8988T (cell line): ENCODE data around the gene PALMD.

Source experiments
- DNase-seq: peaks from one replicate; pipeline ENCODE4 v3.0.0; 2011

The PALMD gene

DNA sequence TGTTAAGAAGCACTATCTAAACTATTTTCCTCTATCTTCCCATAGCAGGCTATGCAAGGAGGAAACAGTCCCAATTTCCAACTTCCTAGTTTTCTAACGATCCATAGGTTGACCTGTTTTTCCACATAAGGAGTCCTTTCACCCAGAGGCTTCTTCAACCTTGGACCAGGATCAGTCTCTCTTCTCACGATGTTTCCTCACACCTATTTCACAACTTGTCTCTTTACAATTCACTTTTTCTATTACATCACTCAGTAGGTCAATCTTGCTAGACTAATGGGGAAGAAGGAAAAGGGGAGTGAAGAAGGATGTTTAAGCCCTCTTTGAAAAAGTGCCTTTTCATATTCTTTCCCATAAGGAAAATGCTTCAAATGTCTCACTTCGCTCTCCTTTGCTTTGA is 15.9 kb downstream of the PALMD start:
- no peak for DNase-seq

DNA sequence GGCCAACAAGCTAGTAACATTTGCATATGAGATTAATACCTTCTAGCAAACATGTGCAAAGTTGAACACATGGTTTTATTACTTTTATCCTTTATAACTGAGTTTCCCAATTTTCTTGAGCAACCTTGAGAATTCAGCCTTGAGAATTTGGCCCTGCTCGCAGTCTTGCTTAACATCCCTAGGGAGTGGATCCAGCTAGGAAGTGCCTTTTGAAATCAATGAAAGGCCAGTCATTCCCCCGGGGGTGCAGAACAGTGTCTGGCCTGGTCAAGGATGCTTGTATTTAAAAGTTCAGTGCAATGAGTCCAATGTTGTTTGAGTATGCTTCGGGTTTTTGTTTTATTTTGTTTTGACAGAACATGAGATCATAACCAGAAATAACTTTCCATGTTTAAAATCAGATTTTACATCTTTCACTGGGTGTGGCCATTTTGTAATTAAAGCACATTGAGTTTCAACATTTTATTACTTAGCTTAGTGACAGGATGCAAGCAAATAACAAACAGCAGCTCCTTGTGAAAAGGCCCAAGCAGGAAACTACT is 16.7 kb downstream of the PALMD start:
- DNase-seq, result no peak

DNA sequence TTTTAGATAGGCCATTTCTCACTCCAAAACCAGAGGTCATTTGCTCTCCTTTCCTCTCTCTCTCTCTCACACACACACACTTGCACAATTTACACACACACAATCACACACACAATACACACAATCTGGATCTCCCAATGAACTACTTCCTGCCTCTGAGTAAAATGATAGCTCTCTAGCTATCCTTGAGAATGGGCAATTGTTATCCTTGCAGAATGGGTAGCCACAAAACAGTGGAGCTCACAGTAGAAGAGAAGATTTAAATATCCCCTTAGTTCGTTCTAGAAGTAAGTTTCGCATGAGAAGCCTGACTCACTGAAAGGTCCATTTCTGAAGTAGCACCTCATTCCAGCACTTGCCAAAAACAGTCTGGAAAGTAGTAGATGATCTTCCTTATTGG is 17.6 kb downstream of the PALMD start:
- DNase-seq, result no peak

DNA sequence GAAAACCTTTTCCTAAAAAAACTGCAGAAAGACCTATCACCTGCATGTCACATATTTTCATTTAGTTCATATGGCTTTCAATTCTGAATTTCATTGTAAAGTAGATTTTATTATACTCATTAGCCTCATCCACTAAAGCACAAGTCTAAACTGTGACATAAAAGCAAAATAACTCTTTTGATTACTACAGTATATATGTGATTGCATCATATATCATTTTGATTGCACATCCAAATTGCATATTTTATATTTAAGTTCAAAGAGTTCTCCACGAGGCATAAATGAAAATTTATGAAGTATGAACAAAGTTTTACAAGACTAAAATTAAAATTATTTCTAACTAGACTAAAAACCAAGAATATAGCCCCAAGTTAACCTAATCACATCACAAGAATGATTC is 19.3 kb downstream of the PALMD start:
- no peak for DNase-seq

DNA sequence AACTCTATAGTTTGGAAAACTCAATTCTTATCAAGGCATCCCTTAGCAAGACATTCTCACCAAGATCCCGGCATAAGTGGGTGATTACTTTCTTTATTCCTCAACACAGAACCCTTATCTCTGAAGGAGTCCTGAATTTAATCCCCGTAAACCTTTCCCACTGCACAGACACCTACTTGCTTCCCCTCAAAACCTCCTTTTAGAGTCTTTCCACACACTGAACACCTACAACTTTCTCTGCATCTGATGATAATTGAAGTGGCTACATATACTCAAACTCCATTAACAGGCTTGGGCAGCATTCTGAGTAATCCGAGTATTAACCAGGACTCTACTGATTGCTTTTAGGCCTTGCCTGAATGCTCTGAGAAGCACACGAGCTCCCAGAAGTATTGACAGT is 23.5 kb downstream of the PALMD start:
- DNase-seq, result no peak

DNA sequence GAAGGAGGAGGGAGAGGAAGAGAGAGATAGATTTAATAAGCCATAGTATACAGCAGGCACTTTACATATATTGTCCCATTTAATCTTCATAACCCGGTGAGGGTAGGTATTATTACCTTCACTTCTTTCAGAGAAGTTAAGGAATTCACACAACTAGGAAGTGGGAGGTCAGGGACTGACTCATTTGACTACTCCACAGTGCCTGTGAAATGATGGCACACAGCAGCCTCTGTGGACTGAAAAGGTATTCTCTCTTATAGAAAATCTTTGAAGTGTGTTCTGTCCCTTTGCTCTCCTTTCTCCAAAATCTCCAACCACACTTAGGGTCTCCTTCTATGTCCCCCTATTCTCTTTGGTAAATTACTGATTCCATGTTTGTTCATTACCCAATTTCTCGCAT is 23.9 kb downstream of the PALMD start:
- DNase-seq, result no peak

DNA sequence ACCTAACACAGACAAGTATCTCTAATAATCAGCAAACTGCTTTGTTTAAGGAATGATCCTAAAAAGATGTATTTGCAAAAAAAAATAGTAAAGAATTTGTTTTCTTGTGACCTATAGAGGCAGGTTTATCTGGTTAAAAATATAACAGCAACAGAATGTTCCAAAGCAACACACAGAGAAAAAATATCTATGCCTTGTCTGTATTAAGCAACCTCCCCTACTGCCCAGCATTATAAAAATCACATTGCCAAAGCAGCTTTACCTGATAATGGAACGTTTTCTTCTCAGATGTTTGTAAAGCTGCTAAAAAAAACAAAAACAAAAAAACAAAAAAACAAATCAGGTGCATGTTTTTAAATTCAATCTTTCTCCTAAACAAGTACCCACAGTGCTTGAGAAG is 24.7 kb downstream of the PALMD start:
- DNase-seq, result no peak

DNA sequence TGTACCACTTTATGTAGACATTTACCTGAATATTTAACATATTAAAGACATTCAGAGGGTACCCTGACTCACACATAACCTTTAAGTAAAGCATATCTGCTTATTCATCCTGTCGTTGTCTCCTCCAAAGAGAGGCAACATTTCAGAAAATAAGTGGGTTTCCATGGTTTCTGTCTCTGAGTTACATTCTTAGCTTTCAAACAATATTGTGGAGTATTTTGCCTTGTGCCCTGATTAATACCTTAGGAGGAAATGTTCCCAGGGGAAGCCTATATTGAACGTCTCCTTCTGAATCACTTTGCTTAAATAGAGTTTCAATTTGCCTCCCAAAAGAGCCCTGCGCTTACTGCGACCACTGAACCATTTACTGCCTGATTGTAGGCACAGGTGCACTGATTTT is 26.1 kb downstream of the PALMD start:
- no peak for DNase-seq

DNA sequence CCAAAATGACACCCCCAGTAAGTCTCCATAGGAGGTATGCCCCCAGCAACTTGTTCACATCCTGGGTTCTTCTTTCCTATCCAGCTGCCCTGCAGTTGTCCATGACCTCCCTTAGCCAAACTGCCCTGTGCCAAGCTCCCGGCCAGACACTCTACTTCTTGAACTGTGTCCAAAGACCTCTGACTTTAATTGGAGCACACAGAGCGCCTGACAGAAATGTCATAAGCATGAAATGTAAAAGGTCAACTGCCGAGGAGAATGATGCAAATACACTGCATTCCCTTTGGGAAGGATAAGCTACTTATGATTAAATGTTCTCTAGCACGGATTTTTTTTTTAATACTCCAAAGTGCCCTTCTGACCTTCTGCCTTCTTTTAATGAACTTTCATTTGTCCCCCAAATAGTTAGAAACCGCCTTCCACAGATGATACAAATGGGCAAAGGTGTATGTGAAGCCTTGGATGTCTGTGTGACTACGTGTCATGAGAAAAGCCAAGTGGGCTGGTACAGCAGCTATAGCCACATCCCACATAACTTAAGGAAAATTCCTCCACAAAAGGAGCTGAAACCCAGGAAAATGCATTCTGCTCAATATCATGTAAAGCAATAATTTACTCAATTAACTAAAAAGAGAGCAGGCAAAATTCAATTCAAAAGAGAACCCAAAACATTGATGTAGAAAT is 26.8 kb downstream of the PALMD start:
- DNase-seq, result no peak

DNA sequence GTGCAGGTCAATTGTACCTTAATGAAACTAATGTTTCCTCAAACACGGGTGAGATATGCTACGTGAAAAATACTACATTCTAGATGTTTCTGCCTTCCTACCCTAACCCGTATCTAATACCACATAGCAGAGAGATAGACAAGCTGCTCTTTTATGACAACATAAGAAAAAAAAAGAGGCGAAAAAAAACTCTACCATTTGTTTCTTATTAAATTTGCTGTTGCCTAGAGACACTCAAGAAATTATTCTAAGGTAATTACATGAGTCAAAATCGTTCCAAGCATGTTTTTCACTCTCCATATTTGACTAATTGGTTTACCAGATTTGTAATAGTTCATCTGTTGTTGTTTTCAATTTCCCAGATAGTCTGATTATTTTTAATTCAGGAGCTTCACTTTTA is 27.4 kb downstream of the PALMD start:
- DNase-seq, result no peak

DNA sequence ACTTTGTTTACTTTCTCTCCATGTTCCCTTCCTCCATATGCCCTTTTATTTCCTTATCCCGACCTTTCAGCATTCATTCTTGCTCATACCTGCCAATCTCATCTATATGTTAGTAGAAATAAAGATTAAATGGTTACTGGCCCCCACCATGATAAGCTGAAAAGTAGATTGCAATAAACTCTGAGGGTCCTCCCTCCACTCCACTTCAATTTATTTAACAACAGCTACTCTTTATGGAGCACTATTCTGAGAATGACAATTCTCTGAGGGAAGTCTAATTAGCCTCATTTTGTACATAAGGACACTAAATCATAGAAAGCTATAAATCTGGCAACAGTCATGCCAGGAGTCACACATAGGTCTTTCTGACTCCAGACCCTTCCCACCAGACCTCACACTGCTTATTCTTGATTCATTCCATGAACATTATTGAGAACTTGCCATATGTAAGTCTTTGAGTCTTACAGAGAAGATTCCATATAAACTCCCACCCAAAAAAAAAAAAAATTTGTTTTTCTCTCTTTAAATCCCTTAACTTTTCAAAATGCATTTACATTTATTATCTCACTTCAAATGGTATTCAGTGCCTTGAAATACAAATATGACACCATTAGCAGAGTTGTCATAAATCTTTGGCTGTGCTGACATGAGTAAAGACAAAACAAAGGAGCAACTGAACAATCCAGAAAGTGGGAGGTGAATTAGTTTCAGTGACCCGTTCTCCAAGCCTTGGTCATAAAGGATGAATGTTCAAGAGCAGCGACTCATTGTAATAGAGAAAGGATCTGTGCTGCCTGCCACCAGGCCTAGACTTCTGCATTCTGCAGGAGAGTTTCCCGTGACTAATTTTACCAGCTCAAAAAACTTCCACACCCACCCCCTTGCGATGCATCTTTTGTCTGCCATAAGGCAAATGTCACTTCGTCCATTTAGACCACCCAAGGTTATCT is 28.5 kb downstream of the PALMD start:
- DNase-seq, result no peak

DNA sequence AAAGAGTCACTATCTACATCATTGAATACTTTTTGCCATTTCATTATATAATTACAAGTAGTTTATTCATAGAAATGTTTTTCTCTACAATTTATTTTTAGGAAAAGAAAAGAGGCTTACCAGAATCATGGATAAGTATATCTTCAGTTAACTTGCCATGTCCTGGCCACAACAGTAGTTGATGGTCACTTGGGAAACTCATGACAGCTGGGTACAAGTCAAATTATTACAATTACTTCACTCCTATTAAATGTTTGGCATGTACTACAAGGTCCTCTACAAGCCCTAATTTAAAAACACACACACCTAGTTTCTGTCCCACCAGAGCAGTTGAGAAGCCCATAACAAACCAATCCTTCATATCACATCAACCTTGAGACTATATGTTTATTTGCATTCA is 29.4 kb downstream of the PALMD start:
- no peak for DNase-seq

DNA sequence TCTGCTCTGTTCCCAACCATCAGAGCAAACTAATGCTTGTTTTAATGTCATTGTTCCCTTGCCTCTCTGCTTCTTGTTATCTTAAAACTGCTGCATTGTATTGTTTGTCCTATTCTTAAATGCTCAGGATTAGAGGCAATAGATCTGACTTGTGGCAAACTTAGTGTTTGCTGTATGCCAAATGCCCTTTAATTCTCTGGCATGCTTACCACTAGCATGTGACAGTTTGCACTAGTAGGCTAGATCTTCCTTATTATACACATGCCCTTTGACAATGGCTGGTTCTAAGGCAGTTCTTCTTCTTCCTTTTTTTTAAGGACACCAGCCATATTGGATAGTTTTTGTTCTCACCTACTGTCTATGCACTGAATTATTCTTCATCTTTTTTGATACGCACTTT is 30.1 kb downstream of the PALMD start:
- DNase-seq, result no peak

DNA sequence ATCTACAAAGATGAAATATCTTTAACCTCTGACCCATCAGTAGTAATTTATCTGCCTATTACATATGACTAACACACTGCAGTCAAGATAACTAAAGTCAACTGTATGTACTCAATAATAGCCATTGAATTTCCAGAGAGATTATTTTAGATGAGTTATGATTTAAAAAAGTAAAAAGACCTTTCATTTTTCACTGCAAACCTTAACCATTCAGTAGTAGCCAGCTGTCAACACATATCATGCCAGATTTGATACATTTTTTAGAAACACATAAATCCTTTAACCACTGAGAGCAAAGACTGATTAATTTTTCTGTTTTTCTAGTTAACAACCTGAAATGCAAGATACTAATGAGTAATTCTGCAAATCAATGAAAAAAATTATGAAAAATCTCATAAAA is 31.0 kb downstream of the PALMD start:
- no peak for DNase-seq

DNA sequence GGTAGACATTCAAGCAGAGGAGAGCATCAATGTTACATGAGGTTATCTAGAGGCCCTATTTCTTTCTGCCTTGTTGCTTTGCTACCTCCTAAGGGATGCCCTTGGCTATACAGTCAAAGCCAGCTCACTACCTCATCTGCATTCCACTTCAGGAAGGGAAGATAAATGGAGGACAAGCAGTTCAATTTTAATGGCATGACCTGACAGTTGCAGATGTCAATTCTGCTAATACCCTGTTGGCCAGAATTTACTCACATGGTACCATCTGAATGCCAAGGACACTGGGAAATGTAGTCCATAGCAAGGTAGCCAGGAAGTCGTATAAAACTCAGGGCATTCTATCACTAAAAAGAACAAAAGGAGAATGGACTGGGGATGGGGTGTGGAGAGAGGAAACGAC is 31.5 kb downstream of the PALMD start:
- no peak for DNase-seq

DNA sequence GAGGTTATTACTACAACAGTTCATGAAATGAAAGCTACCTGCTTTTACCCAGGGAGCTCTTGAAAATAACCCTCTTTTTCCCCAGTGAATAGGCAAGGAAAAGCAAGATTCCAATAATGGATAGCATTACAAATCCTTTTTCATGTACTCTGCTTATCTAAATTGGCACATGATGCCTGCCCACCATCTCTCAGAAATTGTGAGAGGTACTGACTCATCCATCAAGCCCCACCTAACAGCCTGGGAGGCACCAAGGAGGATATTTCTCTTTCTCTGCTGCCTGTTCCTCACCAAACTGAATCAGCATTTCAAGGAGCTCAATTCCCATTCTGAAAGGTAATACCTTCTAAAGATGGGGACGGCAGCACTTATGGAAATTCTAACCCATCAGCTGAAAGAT is 34.4 kb downstream of the PALMD start:
- no peak for DNase-seq

DNA sequence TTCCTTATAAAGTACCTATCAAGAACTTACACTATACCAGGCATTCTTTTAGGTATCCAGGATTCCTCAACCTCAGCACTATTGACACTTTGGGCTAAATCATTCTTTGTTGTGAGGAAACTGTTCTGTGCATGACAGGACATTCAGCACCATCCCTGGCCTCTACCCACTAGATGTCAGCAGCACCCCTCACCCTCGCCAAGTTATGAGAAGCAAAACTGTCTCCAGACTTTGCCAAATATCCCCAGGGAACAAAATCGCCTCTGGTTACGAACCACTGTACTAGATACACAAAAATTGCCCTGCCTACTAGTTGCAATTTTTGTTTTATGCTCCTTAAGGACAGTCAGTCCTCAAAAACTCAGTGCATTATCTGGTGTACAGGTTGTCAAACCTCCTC is 35.7 kb downstream of the PALMD start:
- DNase-seq, result no peak

DNA sequence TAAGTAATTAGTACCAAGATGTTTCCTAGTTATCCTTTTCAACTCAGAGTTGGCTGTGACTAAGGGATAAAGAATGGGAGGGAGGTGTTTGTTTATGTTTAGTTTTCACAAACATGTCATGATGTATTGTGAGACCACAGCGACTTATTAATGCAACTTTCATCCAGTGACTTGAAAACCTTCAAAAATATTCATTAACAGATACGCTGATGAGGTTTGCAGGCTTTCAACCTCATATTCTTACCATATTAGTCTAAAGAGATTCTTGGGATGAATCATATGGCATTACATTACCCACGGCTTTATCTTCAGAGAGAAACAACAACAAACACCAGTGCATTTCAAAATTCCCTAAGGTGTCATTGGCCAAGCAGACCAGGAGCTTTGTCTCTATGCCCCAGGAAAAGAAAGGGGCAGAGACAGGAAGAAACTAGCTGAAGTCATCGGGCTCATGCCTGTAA is 36.4 kb downstream of the PALMD start:
- no peak for DNase-seq

DNA sequence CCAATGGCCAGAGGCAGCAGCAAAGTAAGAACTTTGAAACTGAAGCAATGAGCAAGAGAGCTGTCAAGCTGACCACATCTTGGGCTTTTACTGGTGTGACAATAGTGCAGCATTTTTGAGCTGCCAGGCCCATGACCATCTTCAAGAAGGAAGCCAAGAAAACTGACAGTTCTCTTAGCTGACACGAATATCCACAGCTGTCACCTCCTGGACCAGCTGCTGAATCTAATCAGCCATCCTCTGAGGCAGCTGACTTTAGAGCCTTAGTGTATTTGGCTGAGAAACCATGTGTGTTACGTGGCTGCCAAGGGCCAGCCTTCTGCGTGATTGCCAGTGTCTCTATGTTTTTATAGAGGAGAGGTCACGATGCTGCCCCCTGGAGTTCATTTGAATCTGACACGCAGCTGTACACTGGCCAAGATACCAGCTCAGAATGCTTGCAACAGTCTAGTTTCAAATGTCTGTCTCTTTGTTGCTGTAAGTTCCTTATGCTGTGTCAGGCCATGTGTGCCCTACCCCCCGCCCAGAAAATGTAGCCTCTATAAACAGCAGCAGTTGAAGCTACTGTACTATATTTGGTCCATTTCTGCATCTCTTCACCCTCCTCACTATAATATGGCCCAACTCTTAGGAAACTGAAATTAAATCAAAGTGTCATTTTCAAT is 39.7 kb downstream of the PALMD start:
- DNase-seq, result no peak

DNA sequence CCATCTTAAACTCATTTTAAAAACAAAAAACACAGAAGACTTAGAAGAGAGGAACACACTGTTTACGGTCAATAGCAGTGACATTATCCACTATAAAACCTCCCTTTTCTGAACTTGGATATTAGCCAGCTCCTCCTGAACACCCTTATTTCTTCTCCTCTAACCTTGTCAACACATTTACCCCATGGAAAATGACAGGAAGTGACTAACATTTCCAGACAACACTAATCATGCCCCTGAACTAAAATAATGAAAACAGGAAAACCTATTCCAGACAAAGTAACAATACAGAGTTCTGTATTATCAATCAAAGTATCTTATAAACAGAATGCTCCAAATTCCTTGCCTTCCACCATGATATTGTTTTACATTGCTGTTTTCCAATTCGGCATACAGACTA is 45.3 kb downstream of the PALMD start:
- DNase-seq, result no peak

DNA sequence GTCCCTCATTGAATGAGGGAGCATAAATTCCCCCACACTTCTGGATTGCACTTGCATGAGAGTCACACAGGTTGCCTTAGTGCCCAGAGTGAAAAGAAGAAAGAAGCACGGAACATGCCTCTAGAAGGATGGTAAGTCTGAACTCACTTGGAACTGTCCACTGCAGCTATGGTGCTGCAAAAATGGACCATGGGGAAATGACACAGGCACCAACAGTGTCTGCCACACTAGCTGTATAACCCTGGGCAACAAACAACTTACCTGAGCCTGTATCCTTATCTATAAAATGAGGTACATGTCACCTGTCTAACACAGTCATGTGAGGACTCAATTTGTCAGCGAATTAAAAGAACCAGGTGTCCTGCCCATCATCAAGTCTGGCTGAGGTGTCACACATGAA is 50.7 kb downstream of the PALMD start:
- DNase-seq, result no peak

DNA sequence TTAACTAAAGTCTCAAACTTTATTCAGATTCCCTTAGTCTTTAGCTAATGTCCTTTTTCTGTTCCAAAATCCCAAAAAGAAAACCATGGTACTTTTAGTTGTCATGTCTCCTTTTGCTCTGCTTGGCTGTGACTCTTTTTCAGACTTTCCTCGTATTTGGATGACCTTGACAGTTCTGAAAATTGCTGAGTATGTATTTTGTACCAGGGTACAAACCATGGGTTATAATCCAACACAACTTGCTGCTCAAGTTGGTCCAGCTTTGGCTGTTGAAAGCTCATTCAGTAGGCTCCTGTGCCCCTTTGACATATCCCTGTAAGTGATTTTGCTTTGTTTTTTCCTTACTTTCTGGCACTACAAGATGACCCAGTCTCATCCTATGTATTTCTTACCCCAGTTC is 51.7 kb downstream of the PALMD start:
- no peak for DNase-seq

DNA sequence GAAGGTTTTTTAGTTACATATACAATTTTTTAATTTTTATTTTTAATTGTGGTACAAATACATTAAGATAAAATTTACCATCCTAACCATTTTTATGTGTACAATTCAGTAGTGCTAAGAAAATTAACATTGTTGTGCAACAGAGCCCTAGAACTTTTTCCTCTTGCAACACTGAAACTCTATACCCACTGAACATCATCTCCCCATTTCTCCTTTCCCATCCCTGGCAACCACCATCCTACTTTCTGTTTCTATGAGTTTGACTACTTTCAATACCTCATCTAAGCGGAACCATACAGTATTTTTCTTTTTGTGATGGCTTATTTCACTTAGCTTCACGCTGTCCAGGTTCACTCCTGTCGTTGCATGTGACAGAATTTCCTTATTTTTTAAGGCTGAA is 54.1 kb downstream of the PALMD start:
- DNase-seq, result no peak

DNA sequence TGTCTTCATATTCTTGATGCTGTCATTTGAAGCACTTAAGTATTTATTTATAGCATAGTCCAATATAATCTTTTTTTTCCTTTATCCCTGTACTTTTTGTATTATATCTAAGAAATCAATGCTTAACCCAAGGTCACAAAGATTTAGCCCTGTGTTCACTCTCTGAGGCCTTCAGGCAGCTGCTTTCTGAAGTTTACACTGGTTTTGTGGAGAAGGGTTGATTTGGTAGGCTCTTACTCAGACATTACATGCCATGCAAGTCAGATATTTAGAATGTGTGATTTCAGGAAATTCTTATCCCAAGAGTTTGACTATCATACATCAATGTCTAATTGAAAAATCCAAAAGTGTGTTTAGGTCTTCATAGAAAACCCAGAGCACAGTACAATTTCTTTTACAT is 56.3 kb downstream of the PALMD start:
- no peak for DNase-seq
